ENCODE measurements around the gene PRKCE. TPM values are rescaled to one million over a fixed set of nuclear protein-coding genes. Genes with fewer than 3 reads are reported as not detected.

PRKCE gene
- polyA plus RNA-seq, 1 of the 3 experiments (the other 2 are of a cell fraction): 16.3 TPM

DNA sequence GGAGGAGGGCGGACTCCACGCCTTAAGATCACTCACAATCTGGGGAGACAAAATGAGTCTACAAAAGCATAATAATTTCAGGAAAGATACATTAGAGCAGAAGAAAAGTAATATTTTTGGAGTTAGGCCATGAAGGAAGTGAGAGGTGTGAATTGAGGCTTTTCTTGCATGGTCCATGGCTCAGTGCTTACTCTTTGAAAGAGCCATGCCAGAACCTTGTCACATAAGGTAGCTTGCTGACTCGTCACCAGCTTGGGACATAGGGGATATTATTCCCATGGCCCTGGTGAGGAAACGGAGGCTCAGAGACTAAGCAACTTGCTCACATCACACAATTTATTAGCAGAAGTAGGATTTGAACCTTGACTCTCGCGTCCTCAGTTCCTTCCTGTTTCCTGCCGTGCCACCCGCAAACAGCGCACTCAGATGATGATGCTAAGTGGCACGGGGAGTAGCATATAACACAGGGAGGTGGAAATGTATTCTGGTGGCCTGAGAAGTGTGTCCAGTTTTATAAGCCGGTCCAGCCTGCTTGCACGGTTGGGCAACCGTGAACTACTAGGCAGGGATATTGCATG, 333.5 kb downstream of the PRKCE start:
- Histone ChIP-seq H4K20me1 (ENCODE audit: insufficient read depth) (no peaks in the 10 kb centered on the region), H3K79me2 (ENCODE audit: insufficient read depth) (no peaks in the 10 kb centered on the region), H2AFZ (ENCODE audit: low read depth) (no peak overlapping the region), H3K4me2 (no peak overlapping the region), H3K9me3 (no peaks in the 10 kb centered on the region), H3K4me1 (ENCODE audit: control insufficient read depth in 1 of 2, insufficient read depth in 2 of 2, low read depth in 1 of 2, low read length in 1 of 2) (peaks cover 0 to 6% of the 10 kb centered on the region in 2 experiments; a peak in 1 of 4 replicates), H3K9me2 (no peaks in the 10 kb centered on the region), H3K36me3 (replicated peaks in 1 of 2; ENCODE audit: control insufficient read depth in 1 of 2, insufficient read depth in 2 of 2, low read length in 1 of 2) (no peaks in the 10 kb centered on the region), H3F3A (replicated peaks; ENCODE audit: insufficient read depth) (no peaks in the 10 kb centered on the region), H3K4me3 (ENCODE audit: low read depth in 2 of 2, low read length in 1 of 2) (no peak overlapping the region), H3K27me3 (ENCODE audit: insufficient read depth) (no peaks in the 10 kb centered on the region), H3K27ac (ENCODE audit: low read depth in 2 of 2, low read length in 1 of 2) (no peak overlapping the region), H3K9ac (no peak overlapping the region)
- CTCF ChIA-PET: interaction anchor here (1.3 to 3.3 kb wide), 2 partner anchors 8 to 26 kb away, joined by 3 to 17 read pairs; no protein-coding TSS in a partner anchor
- WGBS (ENCODE audit: low lambda C conversion rate): 95% methylated on average over 13 of the region's 13 CpGs
- DNase-seq: no peak
- POLR2A ChIA-PET: no interaction called here
- TF ChIP-seq RFX5 (IDR thresholded peaks at IDR 0.05; ENCODE audit: low read length): no peak
- no peak for TF ChIP-seq GABPA (IDR thresholded peaks at IDR 0.05; ENCODE audit: low read depth)
- TF ChIP-seq, protein P1, sequence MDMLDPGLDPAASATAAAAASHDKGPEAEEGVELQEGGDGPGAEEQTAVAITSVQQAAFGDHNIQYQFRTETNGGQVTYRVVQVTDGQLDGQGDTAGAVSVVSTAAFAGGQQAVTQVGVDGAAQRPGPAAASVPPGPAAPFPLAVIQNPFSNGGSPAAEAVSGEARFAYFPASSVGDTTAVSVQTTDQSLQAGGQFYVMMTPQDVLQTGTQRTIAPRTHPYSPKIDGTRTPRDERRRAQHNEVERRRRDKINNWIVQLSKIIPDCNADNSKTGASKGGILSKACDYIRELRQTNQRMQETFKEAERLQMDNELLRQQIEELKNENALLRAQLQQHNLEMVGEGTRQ (IDR thresholded peaks at IDR 0.05; ENCODE audit: borderline replicate concordance, low read depth, low read length): no peak
- TF ChIP-seq RXRA (IDR thresholded peaks at IDR 0.05; ENCODE audit: borderline replicate concordance, low read depth): no peak
- no peak for TF ChIP-seq FOXJ3 (CRISPR knock-in tag; IDR thresholded peaks at IDR 0.05)
- no peak for TF ChIP-seq SMC3 (IDR thresholded peaks at IDR 0.05; ENCODE audit: low read depth, low read length)
- TF ChIP-seq GATA2 (CRISPR knock-in tag; IDR thresholded peaks at IDR 0.05): no peak
- no peak for TF ChIP-seq RAD21 (IDR thresholded peaks at IDR 0.05; ENCODE audit: low read length)
- no peak for TF ChIP-seq CHD2 (IDR thresholded peaks at IDR 0.05; ENCODE audit: low read length, partially characterized antibody)
- TF ChIP-seq, protein P2, sequence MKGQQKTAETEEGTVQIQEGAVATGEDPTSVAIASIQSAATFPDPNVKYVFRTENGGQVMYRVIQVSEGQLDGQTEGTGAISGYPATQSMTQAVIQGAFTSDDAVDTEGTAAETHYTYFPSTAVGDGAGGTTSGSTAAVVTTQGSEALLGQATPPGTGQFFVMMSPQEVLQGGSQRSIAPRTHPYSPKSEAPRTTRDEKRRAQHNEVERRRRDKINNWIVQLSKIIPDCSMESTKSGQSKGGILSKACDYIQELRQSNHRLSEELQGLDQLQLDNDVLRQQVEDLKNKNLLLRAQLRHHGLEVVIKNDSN (IDR thresholded peaks at IDR 0.05; ENCODE audit: borderline replicate concordance, low read depth): no peak
- TF ChIP-seq FOXM1 (IDR thresholded peaks at IDR 0.05; ENCODE audit: low read depth): no peak
- no peak for TF ChIP-seq RCOR1 (IDR thresholded peaks at IDR 0.05; ENCODE audit: low read length)
- TF ChIP-seq, protein P3, sequence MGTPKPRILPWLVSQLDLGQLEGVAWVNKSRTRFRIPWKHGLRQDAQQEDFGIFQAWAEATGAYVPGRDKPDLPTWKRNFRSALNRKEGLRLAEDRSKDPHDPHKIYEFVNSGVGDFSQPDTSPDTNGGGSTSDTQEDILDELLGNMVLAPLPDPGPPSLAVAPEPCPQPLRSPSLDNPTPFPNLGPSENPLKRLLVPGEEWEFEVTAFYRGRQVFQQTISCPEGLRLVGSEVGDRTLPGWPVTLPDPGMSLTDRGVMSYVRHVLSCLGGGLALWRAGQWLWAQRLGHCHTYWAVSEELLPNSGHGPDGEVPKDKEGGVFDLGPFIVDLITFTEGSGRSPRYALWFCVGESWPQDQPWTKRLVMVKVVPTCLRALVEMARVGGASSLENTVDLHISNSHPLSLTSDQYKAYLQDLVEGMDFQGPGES (IDR thresholded peaks at IDR 0.05; ENCODE audit: low read depth, low read length): no peak
- TF ChIP-seq, protein P4, sequence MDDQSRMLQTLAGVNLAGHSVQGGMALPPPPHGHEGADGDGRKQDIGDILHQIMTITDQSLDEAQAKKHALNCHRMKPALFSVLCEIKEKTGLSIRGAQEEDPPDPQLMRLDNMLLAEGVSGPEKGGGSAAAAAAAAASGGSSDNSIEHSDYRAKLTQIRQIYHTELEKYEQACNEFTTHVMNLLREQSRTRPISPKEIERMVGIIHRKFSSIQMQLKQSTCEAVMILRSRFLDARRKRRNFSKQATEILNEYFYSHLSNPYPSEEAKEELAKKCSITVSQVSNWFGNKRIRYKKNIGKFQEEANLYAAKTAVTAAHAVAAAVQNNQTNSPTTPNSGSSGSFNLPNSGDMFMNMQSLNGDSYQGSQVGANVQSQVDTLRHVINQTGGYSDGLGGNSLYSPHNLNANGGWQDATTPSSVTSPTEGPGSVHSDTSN (IDR thresholded peaks at IDR 0.05): no peak

All from SK-N-SH (cell line).